NCI-H2196 treated with DMSO at 0.1 percent for 48 hours (cell line): ENCODE results near the gene VMP1.

Experiments used
- DNase-seq: peaks from one replicate; lab custom pipeline; 2025; ENCODE audit not compliant: unreplicated experiment; lab: John Stamatoyannopoulos, UW

The VMP1 gene

DNA sequence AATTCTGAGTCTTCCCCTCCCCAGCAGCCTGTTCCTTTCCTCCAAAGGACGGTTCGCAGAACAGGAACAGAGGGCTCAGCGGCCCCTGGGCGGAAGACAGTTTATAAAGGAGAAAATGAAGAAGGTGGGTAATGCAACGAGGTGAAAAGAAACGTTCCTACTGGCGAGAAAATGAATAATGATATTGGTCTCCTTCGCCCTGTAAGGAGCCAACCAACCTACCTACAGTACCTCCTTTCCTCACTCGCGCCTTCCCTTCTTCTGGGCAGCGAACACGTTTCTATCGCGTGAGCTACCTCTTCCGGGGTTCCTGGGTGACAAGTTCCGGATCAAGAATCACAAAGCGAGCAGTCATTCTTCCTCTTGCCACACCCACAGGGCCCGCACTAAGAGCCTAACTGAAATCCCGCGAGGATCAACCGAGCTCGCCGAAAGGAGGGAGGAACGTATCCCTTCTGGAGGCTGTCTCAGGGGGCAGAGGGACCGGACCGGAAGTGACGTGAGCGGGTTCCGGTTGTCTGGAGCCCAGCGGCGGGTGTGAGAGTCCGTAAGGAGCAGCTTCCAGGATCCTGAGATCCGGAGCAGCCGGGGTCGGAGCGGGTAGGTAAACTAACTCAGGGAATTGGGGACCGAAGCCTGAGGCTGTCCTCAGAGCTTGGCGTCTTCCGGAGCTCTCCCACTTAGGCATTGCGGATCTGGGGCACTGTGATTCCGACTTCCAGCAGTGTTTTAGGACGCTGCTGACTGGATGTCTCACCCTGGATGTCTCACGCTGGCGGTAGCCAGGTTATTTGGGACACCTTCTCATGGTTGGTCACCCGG lies at the start of gene VMP1, which contains the start of gene PTRH2:
Gene VMP1, plus strand, starts transcription at position 506 of the 822 bp plus-strand sequence. CDS start 23,793 bp downstream, outside the sequence.
Gene PTRH2, minus strand, starts transcription at position 282 of the 822 bp plus-strand sequence. CDS start 9,452 bp downstream, outside the sequence.
- peak; percentile 99 for DNase-seq

DNA sequence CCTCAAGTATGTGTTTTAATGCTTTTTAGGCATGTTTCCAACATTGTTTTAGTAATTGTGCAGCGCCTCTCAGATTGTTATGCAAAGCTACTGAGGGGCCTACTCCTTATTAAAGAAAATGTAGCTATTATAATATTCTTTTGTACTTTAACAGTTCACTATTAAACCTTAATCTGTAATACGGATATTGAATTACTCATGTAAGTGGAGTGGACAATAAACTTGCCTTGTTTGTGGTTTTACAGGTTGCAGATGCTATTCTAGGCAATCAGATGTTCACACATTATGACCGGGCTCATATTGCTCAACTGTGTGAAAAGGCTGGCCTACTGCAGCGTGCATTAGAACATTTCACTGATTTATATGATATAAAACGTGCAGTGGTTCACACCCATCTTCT lies 41.2 kb upstream of the VMP1 start:
- no peak for DNase-seq

DNA sequence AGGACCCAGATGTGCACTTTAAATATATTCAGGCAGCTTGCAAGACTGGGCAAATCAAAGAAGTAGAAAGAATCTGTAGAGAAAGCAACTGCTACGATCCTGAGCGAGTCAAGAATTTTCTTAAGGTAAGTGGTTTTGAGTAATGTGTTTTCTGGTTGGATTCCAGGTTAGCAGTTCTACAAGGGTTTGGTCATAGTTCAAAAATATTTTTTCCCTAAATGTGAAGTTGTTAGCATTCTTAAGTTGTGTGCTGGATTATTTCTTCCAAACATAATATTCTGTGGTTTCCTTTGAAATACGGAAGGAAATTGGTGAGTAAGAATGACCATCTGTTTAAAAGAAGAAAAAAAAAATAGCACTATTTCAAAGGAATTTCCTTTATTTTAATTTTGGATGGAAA lies 38.6 kb upstream of the VMP1 start:
- DNase-seq: no peak

DNA sequence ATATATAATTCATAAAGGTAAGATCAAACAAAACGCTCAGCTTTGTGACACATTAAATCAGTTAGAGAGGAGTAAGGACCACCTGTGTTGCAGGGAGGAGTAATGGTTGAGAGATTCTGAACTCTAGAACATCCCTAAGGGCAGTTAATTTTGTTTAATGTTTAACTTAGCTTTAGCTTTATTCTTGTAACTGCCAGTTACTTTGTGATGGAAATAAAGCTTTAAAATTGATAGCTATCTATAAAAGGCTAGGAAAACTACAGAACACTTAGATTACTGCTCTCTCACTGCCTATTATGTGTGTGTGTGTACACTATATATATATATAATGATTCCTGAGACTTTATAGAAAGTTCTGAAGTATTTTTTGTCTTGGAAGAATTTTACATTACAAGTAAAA lies 38.0 kb upstream of the VMP1 start:
- no peak for DNase-seq

DNA sequence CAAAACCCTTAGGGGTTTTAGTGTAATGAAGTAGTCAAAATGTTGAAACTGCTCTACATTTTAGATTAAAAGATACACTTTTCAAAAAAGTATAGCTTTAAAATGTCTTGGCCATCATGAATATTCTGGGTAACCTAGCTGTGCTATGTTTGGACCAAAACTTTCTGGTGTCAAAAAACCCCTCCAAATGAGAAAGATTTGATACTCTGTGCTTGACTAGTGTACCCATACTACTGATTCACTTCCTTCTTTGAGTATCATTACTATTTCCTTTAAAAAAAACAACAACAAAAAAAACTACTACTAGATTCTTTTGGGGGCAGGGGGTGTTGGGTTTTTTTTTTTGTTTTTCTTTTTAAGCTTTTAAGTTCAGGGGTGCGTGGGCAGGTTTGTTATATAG lies 37.5 kb upstream of the VMP1 start:
- no peak for DNase-seq

DNA sequence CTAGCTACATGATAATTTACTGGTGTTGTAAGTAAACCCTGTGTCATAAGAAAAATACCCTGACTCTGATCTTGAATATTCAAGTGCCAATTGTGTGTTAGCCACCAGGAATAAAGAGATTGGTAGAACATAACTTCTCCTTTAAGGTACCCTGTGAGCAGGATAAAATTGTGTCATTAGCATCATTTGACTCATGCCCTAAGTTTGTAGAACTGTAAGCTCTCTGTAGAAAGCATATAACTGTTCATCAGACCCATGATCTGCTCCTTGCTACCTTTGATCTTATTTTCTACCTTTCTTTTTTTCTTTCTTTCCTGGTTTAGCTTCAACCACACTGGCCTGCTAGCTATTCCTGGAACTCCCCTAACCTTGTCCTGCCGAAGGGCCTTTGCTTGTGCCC lies 36.1 kb upstream of the VMP1 start:
- no peak for DNase-seq

DNA sequence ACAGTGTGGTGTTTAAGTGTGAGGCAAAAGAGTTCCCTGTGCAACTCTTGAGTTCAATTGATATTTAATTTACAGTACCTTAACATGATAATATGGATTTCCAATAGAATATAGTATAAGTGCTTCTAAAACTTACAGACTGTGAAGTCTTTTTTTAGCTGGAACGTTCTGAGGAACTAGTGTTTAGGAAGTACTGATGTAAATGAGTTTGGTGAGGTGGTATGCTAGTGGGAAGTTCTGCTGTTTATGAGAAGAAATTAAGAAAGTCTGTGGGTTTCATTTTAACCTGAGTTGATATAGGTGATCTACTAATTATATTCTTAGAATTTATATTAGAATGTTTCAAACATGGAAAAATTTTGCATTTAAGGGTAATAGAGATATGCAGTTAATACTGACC lies 32.2 kb upstream of the VMP1 start:
- no peak for DNase-seq

DNA sequence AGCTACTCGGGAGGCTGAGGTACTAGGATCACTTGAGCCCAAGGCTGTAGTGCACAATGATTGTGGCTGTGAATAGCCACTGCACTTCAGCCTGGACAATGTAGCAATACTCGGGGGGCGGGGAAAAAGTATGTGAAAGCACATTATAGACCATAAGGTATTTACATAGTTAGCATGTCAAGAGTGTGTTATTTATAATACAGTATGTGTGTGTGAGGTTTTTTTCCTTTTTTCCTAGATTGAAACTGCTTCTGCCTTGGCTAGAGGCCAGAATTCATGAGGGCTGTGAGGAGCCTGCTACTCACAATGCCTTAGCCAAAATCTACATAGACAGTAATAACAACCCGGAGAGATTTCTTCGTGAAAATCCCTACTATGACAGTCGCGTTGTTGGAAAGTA lies 30.7 kb upstream of the VMP1 start:
- no peak for DNase-seq

DNA sequence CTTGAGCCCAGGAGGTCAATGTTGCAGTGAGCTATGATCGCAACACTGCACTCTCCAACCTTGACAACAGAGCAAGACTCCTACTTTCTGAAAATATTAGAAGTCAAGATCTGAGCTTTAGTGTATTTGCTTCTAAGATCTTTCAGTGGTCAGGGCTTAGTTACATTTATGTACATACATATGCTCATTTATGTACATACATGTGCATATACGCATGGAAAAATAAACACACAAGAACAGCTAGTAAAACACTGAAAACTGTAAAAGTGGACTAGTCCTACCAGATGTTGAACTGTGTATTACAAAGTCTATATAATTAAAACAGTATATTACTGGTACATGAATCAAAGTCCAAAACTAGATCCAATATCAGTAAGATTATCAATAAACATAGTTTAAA lies 28.5 kb upstream of the VMP1 start:
- no peak for DNase-seq

DNA sequence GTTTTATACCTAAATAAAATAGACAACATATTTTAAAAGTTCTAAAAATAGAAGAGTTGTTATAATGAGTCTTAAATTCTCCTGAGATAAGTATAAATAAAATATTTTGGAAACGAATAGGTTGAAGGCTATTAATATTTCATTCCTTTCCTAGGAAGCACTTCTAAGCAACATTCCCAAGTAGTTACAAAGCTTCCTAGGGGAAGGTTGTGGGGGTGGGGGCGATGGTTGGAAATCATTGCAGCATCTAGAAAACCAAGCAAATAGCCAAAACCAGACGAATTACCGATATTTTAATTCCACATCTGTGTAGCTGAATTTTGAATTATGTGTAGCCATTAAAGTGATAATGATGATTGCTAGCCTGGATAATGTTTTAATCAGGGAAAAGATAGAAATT lies 27.1 kb upstream of the VMP1 start:
- no peak for DNase-seq

DNA sequence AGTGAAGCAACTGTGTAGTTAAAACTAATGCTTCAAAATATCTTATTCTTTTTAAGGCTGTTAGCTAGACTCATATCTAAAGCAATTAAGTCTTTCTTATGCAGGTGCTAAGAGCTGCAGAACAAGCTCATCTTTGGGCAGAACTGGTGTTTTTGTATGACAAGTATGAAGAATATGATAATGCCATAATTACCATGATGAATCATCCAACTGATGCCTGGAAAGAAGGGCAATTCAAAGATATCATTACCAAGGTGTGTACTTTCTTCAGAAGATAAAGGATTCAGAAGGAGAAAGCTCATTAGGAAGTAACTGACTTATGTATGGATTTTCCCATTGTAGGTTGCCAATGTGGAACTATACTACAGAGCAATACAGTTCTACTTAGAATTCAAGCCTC lies 24.2 kb upstream of the VMP1 start:
- DNase-seq: no peak

DNA sequence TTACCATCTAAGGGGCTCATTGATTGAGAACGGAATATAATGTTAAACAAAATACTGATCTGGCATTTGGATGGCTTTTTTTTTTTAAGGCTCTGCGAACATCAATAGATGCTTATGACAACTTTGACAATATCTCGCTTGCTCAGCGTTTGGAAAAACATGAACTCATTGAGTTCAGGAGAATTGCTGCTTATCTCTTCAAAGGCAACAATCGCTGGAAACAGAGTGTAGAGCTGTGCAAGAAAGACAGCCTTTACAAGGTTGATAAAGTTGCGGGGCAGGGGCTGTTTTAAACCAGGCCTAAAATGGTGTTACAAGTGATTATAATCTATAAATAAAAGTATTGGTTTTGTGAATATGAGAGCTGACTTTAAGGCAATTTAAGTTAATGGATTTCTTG lies 22.5 kb upstream of the VMP1 start:
- DNase-seq: no peak

DNA sequence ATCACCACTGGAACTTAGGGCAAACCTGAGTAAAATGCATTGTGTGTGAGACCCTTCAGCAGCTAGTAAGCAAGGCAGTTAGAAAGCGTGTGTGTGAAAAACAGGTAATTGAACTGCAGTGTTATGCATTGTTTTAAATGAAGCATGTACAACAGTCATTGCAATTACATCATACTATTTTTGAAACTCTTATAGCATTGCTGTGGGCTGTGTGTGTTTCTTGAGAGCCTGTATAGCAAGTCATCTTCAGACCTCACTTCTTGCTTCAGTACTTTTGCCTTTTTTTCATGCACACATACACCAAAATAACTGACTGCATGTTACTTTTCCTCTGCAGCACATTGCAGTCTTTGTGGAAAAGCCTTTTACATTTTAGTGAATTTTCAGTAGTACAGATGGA lies 19.4 kb upstream of the VMP1 start:
- DNase-seq: no peak

DNA sequence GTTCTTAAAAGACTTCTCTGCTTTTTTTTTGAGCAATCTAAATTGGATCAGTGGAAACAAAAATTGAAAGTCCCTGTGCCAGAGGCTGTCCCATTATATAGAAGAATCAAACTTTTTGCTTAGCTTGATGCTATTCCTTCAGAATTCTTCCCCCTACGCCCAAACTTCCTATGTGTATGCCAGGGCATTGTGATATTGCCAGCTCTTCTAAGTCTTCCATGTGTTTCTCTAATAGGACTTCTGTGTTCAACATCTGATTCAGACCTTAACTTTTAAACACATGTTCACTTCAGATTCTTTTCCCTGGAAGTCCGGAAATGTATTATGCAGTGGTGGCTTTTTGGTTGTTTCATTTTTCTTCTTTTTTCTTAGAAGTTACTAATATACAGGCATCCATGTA lies 19.0 kb upstream of the VMP1 start:
- DNase-seq: no peak

DNA sequence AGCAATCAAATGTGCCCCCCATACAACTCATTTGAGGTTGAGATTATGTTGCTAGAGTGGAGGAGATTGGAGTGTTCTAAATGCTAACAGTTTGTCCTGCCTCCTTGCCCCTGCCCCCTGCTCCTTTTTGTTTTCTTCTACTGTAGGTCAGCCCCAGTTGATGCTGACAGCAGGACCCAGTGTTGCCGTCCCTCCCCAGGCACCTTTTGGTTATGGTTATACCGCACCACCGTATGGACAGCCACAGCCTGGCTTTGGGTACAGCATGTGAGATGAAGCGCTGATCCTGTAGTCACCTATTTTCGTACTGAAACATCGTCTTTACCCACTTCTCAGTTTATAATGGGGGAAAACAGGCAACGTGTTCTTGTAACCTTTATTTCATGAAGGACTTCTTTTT lies 13.9 kb upstream of the VMP1 start:
- DNase-seq: no peak

DNA sequence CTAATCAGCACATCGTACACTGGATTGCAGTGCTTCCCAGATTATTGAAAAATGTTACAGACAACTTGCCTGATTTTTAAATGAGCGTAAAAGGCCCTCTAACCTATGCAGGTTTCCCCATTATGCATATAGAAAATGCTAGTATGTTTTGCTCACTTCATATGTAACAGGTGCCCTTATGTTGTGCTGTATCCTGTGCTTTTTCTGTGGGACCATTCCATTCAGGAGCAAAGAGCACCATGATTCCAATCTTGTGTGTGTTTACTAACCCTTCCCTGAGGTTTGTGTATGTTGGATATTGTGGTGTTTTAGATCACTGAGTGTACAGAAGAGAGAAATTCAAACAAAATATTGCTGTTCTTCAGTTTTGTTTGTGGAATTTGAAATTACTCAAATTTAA lies 13.1 kb upstream of the VMP1 start:
- DNase-seq: no peak

DNA sequence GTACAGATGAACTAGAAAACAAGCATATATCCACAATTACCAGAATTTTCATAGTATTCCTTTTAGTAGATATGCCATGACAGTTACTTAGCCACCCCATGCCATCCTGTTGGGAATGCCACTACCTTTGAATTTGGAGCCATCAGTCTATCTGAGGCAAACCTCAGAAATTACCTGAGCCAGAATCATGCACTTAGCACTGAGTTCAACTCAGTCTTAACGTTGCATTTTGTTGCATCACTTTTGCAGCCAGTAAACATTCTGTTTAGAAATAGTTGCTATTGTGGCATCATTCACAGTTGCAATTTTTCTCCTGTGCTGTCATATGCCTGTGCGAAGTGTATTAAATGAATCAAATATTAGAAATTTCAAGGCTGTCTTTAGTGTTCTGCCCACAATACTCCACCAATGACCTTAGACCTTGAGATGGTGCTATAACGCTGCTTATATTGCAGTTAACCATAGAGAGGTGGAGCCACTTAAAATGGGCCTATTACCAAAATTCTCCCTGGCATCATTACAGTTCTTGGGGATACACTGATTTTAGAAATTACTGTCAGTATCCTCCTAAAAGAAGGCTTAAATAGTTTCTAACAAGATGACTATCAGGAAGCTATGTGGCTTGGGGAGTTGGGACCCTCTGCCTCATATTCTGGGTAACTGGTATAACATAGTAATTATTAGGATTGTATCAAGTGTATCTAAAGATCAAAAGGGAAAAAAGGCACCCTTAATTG lies 11.3 kb upstream of the VMP1 start:
- DNase-seq: no peak

DNA sequence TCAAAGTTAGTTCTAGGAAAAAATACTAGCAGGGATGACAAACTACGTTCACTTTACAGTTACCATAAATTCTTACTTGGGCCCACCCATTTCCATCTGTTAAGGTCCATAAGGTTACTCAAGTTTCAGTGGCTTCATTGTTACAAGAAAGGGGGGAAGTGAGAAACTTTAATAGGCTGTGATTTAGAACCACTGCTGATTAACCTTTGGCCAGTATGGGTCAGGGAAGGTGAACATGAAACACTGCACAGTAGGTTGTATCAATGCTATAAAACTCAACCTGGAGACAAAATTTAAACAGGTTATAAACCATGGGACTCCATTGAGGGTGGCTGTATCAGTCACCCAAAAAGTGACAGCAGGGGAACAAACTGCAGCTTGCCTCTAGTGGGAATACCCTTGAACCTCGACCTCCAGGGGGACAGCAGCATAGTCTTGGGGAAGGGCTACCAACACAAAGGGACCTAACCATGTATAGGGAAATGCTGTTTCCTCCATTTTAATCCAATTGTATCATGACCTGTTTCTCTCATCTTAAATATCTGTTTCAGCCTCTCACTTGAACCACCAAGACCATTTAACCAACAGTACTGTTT lies 10.7 kb upstream of the VMP1 start:
- no peak for DNase-seq

DNA sequence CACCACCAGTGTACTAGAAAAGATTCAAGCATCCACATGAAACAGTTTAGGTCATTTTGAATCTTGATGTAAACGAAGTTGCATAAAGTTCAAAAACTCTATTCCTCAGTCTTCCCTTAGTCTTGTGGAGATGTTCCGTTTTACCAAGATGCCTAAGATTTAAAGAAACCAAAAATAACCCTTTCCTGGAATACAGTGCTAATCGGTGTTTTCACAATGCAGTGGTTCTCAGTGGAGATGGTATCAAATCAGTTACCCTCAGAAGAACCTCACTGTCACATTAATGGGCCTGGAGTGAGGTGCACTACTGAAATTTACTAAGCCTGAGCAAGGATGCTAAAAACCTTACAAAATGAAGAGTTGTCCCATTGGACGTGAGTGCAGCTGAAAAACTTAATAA lies 9.3 kb upstream of the VMP1 start:
- DNase-seq: no peak

DNA sequence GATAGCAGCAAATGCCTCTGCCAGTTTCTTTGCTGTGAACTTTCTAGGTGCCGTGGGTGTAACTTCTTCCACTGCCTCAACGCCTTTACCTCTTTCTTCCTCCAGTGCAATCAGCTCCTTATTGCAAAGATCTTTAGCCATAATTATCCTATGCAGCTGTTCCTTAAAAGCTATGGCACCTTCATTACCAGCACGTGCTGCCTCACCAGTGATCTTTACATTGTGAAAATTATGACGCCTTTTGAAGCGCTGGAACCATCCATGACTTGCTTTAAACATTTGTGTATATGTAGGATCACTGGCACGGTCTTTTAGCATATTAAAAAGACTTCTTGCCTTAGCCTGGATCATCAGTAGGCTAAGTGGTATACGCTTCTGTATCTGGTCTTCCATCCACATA lies 8.2 kb upstream of the VMP1 start:
- DNase-seq: no peak

DNA sequence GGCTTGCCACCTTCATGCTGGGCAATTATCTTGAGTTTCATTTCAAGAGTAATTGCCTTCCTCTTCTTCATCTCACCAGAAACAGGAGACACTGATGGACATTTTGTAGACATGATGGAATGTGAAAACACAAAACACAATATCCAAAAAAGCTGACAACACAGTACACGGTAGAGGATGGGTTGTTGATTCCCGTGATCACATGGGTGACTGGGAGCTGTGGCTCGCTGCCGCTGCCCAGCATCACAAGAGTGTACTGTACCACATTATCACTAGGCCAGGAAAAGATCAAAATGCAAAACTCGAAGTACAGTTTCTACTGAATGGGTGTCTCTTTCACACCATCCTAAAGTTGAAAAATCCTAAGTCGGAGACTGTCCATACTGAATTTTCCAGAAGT lies 7.7 kb upstream of the VMP1 start:
- no peak for DNase-seq

DNA sequence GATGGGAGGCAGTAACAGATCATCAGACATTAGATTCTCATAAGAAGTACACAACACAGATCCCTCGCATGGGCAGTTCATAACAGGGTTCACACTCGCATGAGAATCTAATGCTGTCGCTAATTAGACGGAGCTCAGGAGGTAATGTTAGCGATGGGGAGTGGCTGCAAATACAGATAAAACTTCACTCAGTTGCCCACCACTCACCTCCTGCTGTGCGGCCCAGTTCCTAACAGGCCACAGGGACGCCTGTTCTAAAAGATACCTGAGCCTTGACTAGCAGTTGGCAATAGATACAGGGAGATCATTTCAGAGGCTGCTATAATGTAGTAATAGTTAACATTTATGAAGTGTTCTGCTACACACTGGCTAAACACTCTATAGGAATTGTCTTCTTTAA lies 5.2 kb upstream of the VMP1 start:
- no peak for DNase-seq
